Heart left ventricle (tissue), 16 donors: ENCODE measurements around the gene COL6A1. TPM values are rescaled to one million over a fixed set of nuclear protein-coding genes. Genes with fewer than 3 reads are reported as not detected.

Experiments
- ATAC-seq, 4 donors: fragments of 200-7000 bp; cut with Tn5 transposase; one replicate each; pipeline ENCODE4 v1.9.1; 2020 to 2022; ENCODE audit warnings: moderate library complexity in 4 of 4, mild to moderate bottlenecking in 3 of 4, moderate number of reproducible peaks in 1 of 4
- DNase-seq, 5 donors: peaks; one replicate each; pipeline ENCODE4 v3.0.0-alpha.2; 2020
- H3K27ac ChIP-seq, 12 donors: fragments of 200-600 bp; sonication (generic) in 4 of 12; one replicate each; pipeline versions ENCODE4 v1.5.0 to v1.8.0; 2016 to 2022; ENCODE audit warnings: mild to moderate bottlenecking in 2 of 12
- H3K27me3 ChIP-seq, 9 donors: fragments of 200-600 bp; sonication (generic) in 2 of 9; one replicate each; pipeline versions ENCODE4 v1.5.1 to v1.8.0; 2016 to 2022; ENCODE audit warnings: mild to moderate bottlenecking in 3 of 9
- H3K36me3 ChIP-seq, 9 donors: fragments of 200-600 bp; sonication (generic) in 2 of 9; one replicate each; pipeline versions ENCODE4 v1.5.0 to v1.8.0; 2018 to 2022; ENCODE audit warnings: mild to moderate bottlenecking in 2 of 9
- H3K4me1 ChIP-seq, 12 donors: fragments of 200-600 bp; sonication (generic) in 4 of 12; one replicate each; pipeline versions ENCODE4 v1.5.0 to v1.8.0; 2016 to 2022; ENCODE audit warnings: mild to moderate bottlenecking in 3 of 12
- H3K4me3 ChIP-seq, 12 donors: fragments of 200-600 bp; sonication (generic) in 4 of 12; one replicate each; pipeline versions ENCODE4 v1.5.0 to v1.8.0; 2017 to 2022; ENCODE audit warnings: mild to moderate bottlenecking in 9 of 12, moderate library complexity in 4 of 12
- H3K9me3 ChIP-seq, 12 donors: fragments of 200-600 bp; sonication (generic) in 4 of 12; one replicate each; pipeline versions ENCODE4 v1.5.0 to v1.8.0; 2016 to 2022; ENCODE audit warnings: mild to moderate bottlenecking in 1 of 12
- CTCF ChIP-seq, 12 donors: fragments of 200-600 bp; sonication (generic) in 4 of 12; IDR thresholded peaks; one replicate each; pipeline versions ENCODE4 v1.5.0 to v1.8.0; 2018 to 2022; ENCODE audit warnings: antibody characterized with exemption in 12 of 12, mild to moderate bottlenecking in 5 of 12
- POLR2A ChIP-seq, 2 donors: fragments of 450-650 bp; IDR thresholded peaks; one replicate each; pipeline ENCODE4 v1.6.1; 2017; ENCODE audit warnings: antibody characterized with exemption in 2 of 2, mild to moderate bottlenecking in 2 of 2, moderate library complexity in 2 of 2
- WGBS, 4 donors: extraction: QIAGEN DNeasy Blood & Tissue Kit in 2 of 4; methylation state at CpG; one replicate each; pipeline versions ENCODE4 v1.1.5 to v1.1.7; 2013 to 2018; 5-methylcytosine and 5-hydroxymethylcytosine counted together
- intact Hi-C, 10 donors: fragments of 100-400 bp; cut with DNase I; formaldehyde crosslinking; loops; one replicate each; pipeline versions ENCODE4 v1.11.1 to v1.14.2; 2022
- polyA plus RNA-seq, 2 donors: library from polyadenylated mRNA; stranded (reverse); fragments of 200-250 nt; gene quantifications; one replicate each; pipeline ENCODE4 v1.2.3, GENCODE V29; 2013
- total RNA-seq, 9 donors: library from RNA; depleted of rRNA in 2 of 9; stranded (reverse); fragments of >200 nt in 2 of 9; fragmentation: NEBNext Ultra II Directional in 3 of 9; extraction: Animal tissue kit (Norgen Biotek cat#: 25700) in 3 of 9; gene quantifications; one replicate each; pipeline versions ENCODE4 v1.1.0 to v1.2.4, GENCODE V29; 2016 to 2023
- donor health status: ischemic (EF 13 %, LVEDD 7.1; RV severe dilation, severe dysfunction).
- donor health status: healthy with polysubstance abuse.
- donor health status: DM: no; HTN: yes; CAD: no.
- donor health status: DM: no; HTN: no; CAD: no.
- donor health status: ischemic (EF 25% LVEDD 6.9; RV normal size, moderate dysfunction).
- donor health status: ischemic (EF 25% LVEDD 5.7; RV mildly dilated, moderate dysfunction).
- donor health status: healthy.
- donor health status: DM: yes; HTN: yes; CAD: no.
- donor health status: ischemic (EF 35%, LVEDD 5.7; RV mildly dilated, moderate dysfunction).
- donor health status: nonischemic (EF 11% LVEDD 7.7; RV severe dilation, severe dysfunction).
- donor health status: DM: yes; HTN: yes; CAD: no.
- donor health status: PGD.
- donor health status: ischemic (EF 29% LVEDD 5.4; RV normal size, mild dysfunction).
- donor health status: nonischemic (EF 23%, LVEDD 6.1; RV moderate dilation, normal function).

COL6A1 gene
- total and polyA plus RNA-seq, 11 donors, result 92.4 to 385 (median 149) TPM

- Histone ChIP-seq H3K4me3 (peak overlapping the region; percentile 65 to 99 (median 88)), H3K9me3 (no peaks in the 10 kb centered on the region), H3K27ac (peak overlapping the region in 11 of 12 donors; percentile 45 to 97 (median 84)), H3K27me3 (peaks cover 0 to 13% (median 0%) of the 10 kb centered on the region in 9 donors), H3K36me3 (peaks cover 0 to 45% (median 35%) of the 10 kb centered on the region in 9 donors), H3K4me1 (peaks cover 0 to 45% (median 16%) of the 10 kb centered on the region in 12 donors)
- TF ChIP-seq POLR2A (IDR thresholded peaks at IDR 0.05) (no peak), CTCF (IDR thresholded peaks at IDR 0.05) (no peak)
- intact Hi-C loops, result loop anchor here in 1 of 10 donors (5.0 kb wide), 1 partner anchor 74 kb away; no protein-coding TSS in a partner anchor
- 42 to 55% (median 48%) methylated on average over 26 to 45 of the region's 45 CpGs for WGBS, 4 donors
- peak in 2 of 4 donors; percentile 0 to 1 for ATAC-seq
- peak; percentile 19 to 65 (median 25) for DNase-seq
These were observed 1.4 kb downstream of the COL6A1 start for GRCh38 chr21:45982758-45983648.

- peak overlapping the region; percentile 10 to 99 (median 86) for H3K4me3 ChIP-seq
- peaks cover 0 to 47% (median 38%) of the 10 kb centered on the region in 9 donors for H3K36me3 ChIP-seq
- intact Hi-C loops, result loop anchor here in 1 of 10 donors (5.0 kb wide), 1 partner anchor 74 kb away; no protein-coding TSS in a partner anchor
- ATAC-seq (no peak), DNase-seq (peak in 1 of 5 donors; percentile 45)
- H3K27ac ChIP-seq, result peak overlapping the region in 10 of 12 donors; percentile 45 to 97 (median 84)
- H3K9me3 ChIP-seq, result no peaks in the 10 kb centered on the region
- TF ChIP-seq CTCF (IDR thresholded peaks at IDR 0.05) (no peak), POLR2A (IDR thresholded peaks at IDR 0.05) (no peak)
- 79 to 92% (median 84%) methylated on average over 9 to 13 of the region's 13 CpGs for WGBS, 4 donors
- H3K27me3 ChIP-seq, result peaks cover 0 to 13% (median 0%) of the 10 kb centered on the region in 9 donors
- peaks cover 0 to 41% (median 14%) of the 10 kb centered on the region in 12 donors for H3K4me1 ChIP-seq
These were observed 2.0 kb downstream of the COL6A1 start for GRCh38 chr21:45983649-45983965.

- H3K4me3 ChIP-seq, result peak overlapping the region; percentile 10 to 99 (median 86)
- H3K27me3 ChIP-seq, result peaks cover 0 to 13% (median 0%) of the 10 kb centered on the region in 9 donors
- WGBS, 4 donors, result 84 to 98% (median 87%) methylated on average over 32 to 38 of the region's 38 CpGs
- DNase-seq (peak; percentile 26 to 74 (median 59)), ATAC-seq (peak in 2 of 4 donors; percentile 10 to 27)
- H3K9me3 ChIP-seq, result no peaks in the 10 kb centered on the region
- H3K4me1 ChIP-seq, result peaks cover 0 to 38% (median 10%) of the 10 kb centered on the region in 12 donors
- peaks cover 0 to 52% (median 42%) of the 10 kb centered on the region in 9 donors for H3K36me3 ChIP-seq
- intact Hi-C loops, result loop anchor here in 1 of 10 donors (5.0 kb wide), 1 partner anchor 73 kb away; no protein-coding TSS in a partner anchor
- peak overlapping the region in 10 of 12 donors; percentile 29 to 97 (median 84) for H3K27ac ChIP-seq
- TF ChIP-seq POLR2A (IDR thresholded peaks at IDR 0.05) (no peak), CTCF (IDR thresholded peaks at IDR 0.05) (no peak)
These were observed 2.5 kb downstream of the COL6A1 start for GRCh38 chr21:45983981-45984551.
